Neutrophil (primary cell): ENCODE measurements around the gene PCNT.

ENCODE experiments used
- H3K27ac ChIP-seq: fragments of 200-600 bp; sonication (generic); 2 replicates; pipeline ENCODE4 v1.5.1; 2016; ENCODE audit warnings: mild to moderate bottlenecking, moderate library complexity
- H3K27me3 ChIP-seq: fragments of 200-600 bp; sonication (generic); 2 replicates; pipeline ENCODE4 v1.6.0; 2016; ENCODE audit warnings: mild to moderate bottlenecking
- H3K36me3 ChIP-seq: fragments of 200-600 bp; sonication (generic); 2 replicates; pipeline ENCODE4 v1.5.1; 2017
- H3K4me1 ChIP-seq, 2 experiments: fragments of 200-600 bp in 1 of 2; sonication (generic) in 1 of 2; 1 replicate in 1 of 2; 2 replicates in 1 of 2; pipeline versions ENCODE4 v1.5.1 to v1.6.1; 2013 to 2016; ENCODE audit warnings: low read depth in 1 of 2, low read length in 1 of 2, mild to moderate bottlenecking in 1 of 2, moderate library complexity in 1 of 2; ENCODE audit not compliant: control insufficient read depth in 1 of 2, insufficient read depth in 1 of 2
- H3K4me3 ChIP-seq, 2 experiments: fragments of 200-600 bp in 1 of 2; sonication (generic) in 1 of 2; 1 replicate in 1 of 2; 2 replicates in 1 of 2; pipeline ENCODE4 v1.5.1; 2013 to 2016; ENCODE audit warnings: low read depth in 1 of 2, low read length in 1 of 2, mild to moderate bottlenecking in 1 of 2, moderate library complexity in 1 of 2
- H3K9me3 ChIP-seq: fragments of 200-600 bp; sonication (generic); 2 replicates; pipeline ENCODE4 v1.5.1; 2016
- CTCF ChIP-seq: fragments of 200-600 bp; sonication (generic); IDR thresholded peaks from 2 replicates; pipeline ENCODE4 v1.5.1; 2016; ENCODE audit warnings: antibody characterized with exemption

The PCNT gene

GRCh38 chr21:46435786-46436227 is 111.9 kb downstream of the PCNT start:
- H3K27me3 ChIP-seq, result no peaks in the 10 kb centered on the region
- no peak overlapping the region for H3K4me3 ChIP-seq
- no peak for TF ChIP-seq CTCF
- H3K27ac ChIP-seq, result no peak overlapping the region
- H3K4me1 ChIP-seq, result peaks cover 0 to 5% of the 10 kb centered on the region in 2 experiments
- H3K9me3 ChIP-seq, result no peaks in the 10 kb centered on the region
- peaks cover 70% of the 10 kb centered on the region for H3K36me3 ChIP-seq

DNA sequence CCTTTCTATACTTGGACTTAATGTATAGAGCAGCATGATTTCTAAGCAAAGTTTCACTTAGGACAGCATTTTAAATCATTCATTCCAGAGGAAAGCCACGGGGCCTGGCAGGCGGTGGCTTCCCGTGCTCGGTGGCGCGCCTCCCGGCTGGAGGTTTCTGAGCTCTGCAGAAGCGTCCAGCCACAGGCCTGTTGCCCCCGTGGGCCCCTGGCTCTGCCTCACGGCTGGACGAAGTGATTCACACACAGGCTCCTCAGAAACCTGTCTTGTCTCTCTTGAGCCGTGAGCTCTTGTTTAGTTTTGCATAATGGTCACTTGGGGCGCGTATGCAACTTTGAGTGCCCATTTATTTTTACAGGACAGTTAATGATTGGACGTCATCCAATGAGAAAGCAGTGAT is 112.7 kb downstream of the PCNT start:
- Histone ChIP-seq H3K27me3 (no peaks in the 10 kb centered on the region), H3K9me3 (no peaks in the 10 kb centered on the region), H3K36me3 (peaks cover 70% of the 10 kb centered on the region), H3K4me1 (peaks cover 0 to 5% of the 10 kb centered on the region in 2 experiments), H3K27ac (no peak overlapping the region), H3K4me3 (no peak overlapping the region)
- no peak for TF ChIP-seq CTCF

DNA sequence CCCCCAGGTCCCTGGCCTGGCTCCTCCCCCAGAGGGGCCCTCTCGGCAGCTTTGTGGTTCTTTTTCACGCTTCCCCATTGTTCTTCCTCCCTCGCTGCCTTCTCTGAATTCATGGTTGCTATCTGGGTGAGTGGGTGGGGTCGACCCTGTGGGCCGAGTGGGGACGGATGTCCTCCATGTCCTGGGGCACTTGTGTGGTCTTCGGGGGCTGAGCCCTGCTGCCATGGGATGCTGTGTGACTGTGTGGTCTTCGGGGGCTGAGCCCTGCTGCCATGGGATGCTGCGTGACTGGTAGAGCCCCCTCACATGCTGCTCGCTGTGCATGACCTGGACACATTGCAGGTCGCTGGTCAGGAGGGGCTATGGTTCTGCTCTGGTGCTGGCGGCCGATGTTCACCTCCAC is 113.1 kb downstream of the PCNT start:
- no peak for TF ChIP-seq CTCF

GRCh38 chr21:46437511-46437910 is 113.6 kb downstream of the PCNT start:
- H3K27ac ChIP-seq, result no peak overlapping the region
- H3K27me3 ChIP-seq, result no peaks in the 10 kb centered on the region
- peaks cover 76% of the 10 kb centered on the region for H3K36me3 ChIP-seq
- H3K4me3 ChIP-seq, result no peak overlapping the region
- no peaks in the 10 kb centered on the region for H3K9me3 ChIP-seq
- no peaks in the 10 kb centered on the region for H3K4me1 ChIP-seq
- TF ChIP-seq CTCF, result no peak

More for the DNA sequence above, 113.1 kb downstream of the PCNT start:
- Histone ChIP-seq H3K4me1 (peaks cover 0 to 2% of the 10 kb centered on the region in 2 experiments), H3K4me3 (no peak overlapping the region), H3K36me3 (peaks cover 72% of the 10 kb centered on the region), H3K27me3 (no peaks in the 10 kb centered on the region), H3K9me3 (no peaks in the 10 kb centered on the region), H3K27ac (no peak overlapping the region)

- Histone ChIP-seq H3K36me3 (peaks cover 82% of the 10 kb centered on the region), H3K9me3 (no peaks in the 10 kb centered on the region), H3K27me3 (no peaks in the 10 kb centered on the region), H3K4me3 (no peak overlapping the region), H3K4me1 (no peaks in the 10 kb centered on the region), H3K27ac (no peak overlapping the region)
- TF ChIP-seq CTCF, result no peak
Measured at GRCh38 chr21:46438241-46438640, 114.3 kb downstream of the PCNT start.

DNA sequence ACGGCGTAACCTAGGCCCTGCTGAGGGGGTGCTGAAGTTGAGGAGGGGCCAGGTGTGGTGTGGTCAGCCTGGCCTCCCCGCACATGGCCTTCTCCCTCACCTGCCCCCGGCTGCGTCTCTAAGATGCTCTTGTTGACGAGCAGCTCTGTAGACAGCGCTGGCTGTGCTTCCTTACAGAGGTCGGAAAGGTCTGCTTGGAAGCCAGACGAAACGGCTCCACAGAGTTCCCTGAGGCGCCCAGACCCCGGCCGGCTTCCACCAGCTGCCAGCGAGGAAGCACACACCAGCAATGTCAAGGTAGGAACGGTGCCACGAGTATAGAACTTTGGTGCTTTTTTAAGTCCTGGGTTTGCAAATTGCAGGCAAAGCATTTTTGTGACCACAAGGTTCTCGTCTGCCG is 116.0 kb downstream of the PCNT start:
- Histone ChIP-seq H3K4me1 (no peaks in the 10 kb centered on the region), H3K4me3 (no peak overlapping the region), H3K36me3 (peaks cover 86% of the 10 kb centered on the region), H3K9me3 (no peaks in the 10 kb centered on the region), H3K27ac (no peak overlapping the region), H3K27me3 (no peaks in the 10 kb centered on the region)
- no peak for TF ChIP-seq CTCF
